HEK293 (cell line): ENCODE results near the gene SDC1.
"Not testable (repeated sequence)": the region's sequence is repeated elsewhere in the genome, so short reads cannot be mapped to it uniquely, and the experiment has no call there.

Source experiments
- GLIS1 ChIP-seq: fragments of 450-650 bp; formaldehyde crosslinking; IDR thresholded peaks from 2 replicates; pipeline ENCODE4 v1.5.1; 2016; ENCODE audit warnings: missing biosample characterization, missing genetic modification characterization
- KLF8 ChIP-seq: fragments of 450-650 bp; formaldehyde crosslinking; IDR thresholded peaks from 2 replicates; pipeline ENCODE4 v1.5.1; 2016; ENCODE audit warnings: missing biosample characterization, missing genetic modification characterization
- TCF7L2 ChIP-seq: IDR thresholded peaks from 2 replicates; pipeline ENCODE4 v1.6.1; 2011; ENCODE audit warnings: low read depth, mild to moderate bottlenecking, inconsistent platforms, low read length, moderate library complexity, borderline replicate concordance
- YY1 ChIP-seq: fragments of 450-650 bp; formaldehyde crosslinking; IDR thresholded peaks from 2 replicates; pipeline ENCODE4 v1.5.1; 2018; ENCODE audit warnings: missing biosample characterization, missing genetic modification characterization
- ZNF133 ChIP-seq: fragments of 450-650 bp; formaldehyde crosslinking; IDR thresholded peaks from 2 replicates; pipeline ENCODE4 v1.5.1; 2016; ENCODE audit warnings: missing biosample characterization, missing genetic modification characterization
- ZNF280D ChIP-seq: fragments of 450-650 bp; formaldehyde crosslinking; IDR thresholded peaks from 2 replicates; pipeline ENCODE4 v1.5.1; 2016; ENCODE audit warnings: missing biosample characterization, missing genetic modification characterization
- ZNF292 ChIP-seq: fragments of 450-650 bp; formaldehyde crosslinking; IDR thresholded peaks from 2 replicates; pipeline ENCODE4 v1.5.1; 2016; ENCODE audit warnings: low read depth, missing biosample characterization, missing genetic modification characterization, borderline replicate concordance
- ZNF623 ChIP-seq: fragments of 450-650 bp; formaldehyde crosslinking; IDR thresholded peaks from 2 replicates; pipeline ENCODE4 v1.5.1; 2016; ENCODE audit warnings: missing biosample characterization, missing genetic modification characterization
- ZNF629 ChIP-seq: fragments of 450-650 bp; formaldehyde crosslinking; IDR thresholded peaks from 2 replicates; pipeline ENCODE4 v1.5.1; 2017; ENCODE audit warnings: missing biosample characterization, missing genetic modification characterization
- ZNF654 ChIP-seq: fragments of 450-650 bp; formaldehyde crosslinking; IDR thresholded peaks from 2 replicates; pipeline ENCODE4 v1.5.1; 2016; ENCODE audit warnings: low read depth, missing biosample characterization, missing genetic modification characterization
- TF ChIP-seq, protein P1 (sequence below): fragments of 450-650 bp; formaldehyde crosslinking; IDR thresholded peaks from 2 replicates; pipeline ENCODE4 v1.5.1; 2016; ENCODE audit warnings: missing biosample characterization, missing genetic modification characterization
- TF ChIP-seq, protein P2 (sequence below): fragments of 450-650 bp; IDR thresholded peaks from 2 replicates; pipeline ENCODE4 v1.5.1; 2018; ENCODE audit warnings: missing biosample characterization, missing genetic modification characterization
- TF ChIP-seq, protein P3 (sequence below): fragments of 450-650 bp; formaldehyde crosslinking; IDR thresholded peaks from 2 replicates; pipeline ENCODE4 v1.5.1; 2016; ENCODE audit warnings: missing biosample characterization, missing genetic modification characterization

DNA sequence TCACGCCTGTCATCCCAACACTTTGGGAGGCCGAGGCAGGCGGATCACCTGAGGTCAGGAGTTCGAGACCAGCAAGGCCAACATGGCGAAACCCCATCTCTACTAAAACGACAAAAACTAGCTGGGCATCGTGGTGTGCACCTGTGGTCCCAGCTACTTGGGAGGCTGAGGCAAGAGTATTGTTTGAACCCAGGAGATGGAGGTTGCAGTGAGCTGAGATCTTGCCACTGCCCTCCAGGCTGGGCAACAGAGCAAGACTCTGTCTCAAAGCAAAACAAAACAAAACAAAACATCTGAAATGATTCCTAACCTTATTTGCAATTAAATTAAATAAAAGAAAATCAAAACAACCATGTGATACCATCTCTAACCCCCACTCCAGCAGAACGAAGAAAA, 29.9 kb downstream of the SDC1 start:
- not testable (repeated sequence) for TF ChIP-seq ZNF629 (tag by site-specific recombination); YY1 (tag by site-specific recombination); ZNF654 (tag by site-specific recombination); ZNF280D (tag by site-specific recombination); GLIS1 (tag by site-specific recombination); ZNF133 (tag by site-specific recombination); KLF8 (tag by site-specific recombination); TCF7L2; ZNF292 (tag by site-specific recombination); ZNF623 (tag by site-specific recombination)
- TF ChIP-seq, protein P1, sequence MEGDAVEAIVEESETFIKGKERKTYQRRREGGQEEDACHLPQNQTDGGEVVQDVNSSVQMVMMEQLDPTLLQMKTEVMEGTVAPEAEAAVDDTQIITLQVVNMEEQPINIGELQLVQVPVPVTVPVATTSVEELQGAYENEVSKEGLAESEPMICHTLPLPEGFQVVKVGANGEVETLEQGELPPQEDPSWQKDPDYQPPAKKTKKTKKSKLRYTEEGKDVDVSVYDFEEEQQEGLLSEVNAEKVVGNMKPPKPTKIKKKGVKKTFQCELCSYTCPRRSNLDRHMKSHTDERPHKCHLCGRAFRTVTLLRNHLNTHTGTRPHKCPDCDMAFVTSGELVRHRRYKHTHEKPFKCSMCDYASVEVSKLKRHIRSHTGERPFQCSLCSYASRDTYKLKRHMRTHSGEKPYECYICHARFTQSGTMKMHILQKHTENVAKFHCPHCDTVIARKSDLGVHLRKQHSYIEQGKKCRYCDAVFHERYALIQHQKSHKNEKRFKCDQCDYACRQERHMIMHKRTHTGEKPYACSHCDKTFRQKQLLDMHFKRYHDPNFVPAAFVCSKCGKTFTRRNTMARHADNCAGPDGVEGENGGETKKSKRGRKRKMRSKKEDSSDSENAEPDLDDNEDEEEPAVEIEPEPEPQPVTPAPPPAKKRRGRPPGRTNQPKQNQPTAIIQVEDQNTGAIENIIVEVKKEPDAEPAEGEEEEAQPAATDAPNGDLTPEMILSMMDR (tag by site-specific recombination) = not testable (repeated sequence)
- TF ChIP-seq, protein P2, sequence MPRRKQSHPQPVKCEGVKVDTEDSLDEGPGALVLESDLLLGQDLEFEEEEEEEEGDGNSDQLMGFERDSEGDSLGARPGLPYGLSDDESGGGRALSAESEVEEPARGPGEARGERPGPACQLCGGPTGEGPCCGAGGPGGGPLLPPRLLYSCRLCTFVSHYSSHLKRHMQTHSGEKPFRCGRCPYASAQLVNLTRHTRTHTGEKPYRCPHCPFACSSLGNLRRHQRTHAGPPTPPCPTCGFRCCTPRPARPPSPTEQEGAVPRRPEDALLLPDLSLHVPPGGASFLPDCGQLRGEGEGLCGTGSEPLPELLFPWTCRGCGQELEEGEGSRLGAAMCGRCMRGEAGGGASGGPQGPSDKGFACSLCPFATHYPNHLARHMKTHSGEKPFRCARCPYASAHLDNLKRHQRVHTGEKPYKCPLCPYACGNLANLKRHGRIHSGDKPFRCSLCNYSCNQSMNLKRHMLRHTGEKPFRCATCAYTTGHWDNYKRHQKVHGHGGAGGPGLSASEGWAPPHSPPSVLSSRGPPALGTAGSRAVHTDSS = not testable (repeated sequence)
- TF ChIP-seq, protein P3, sequence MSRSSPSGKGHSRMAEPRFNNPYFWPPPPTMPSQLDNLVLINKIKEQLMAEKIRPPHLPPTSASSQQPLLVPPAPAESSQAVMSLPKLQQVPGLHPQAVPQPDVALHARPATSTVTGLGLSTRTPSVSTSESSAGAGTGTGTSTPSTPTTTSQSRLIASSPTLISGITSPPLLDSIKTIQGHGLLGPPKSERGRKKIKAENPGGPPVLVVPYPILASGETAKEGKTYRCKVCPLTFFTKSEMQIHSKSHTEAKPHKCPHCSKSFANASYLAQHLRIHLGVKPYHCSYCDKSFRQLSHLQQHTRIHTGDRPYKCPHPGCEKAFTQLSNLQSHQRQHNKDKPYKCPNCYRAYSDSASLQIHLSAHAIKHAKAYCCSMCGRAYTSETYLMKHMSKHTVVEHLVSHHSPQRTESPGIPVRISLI (tag by site-specific recombination) = not testable (repeated sequence)
